Measurements from ENCODE around the gene DISC1.
"Not testable (repeated sequence)": the region's sequence is repeated elsewhere in the genome, so short reads cannot be mapped to it uniquely, and the experiment has no call there.

The DISC1 gene

DNA sequence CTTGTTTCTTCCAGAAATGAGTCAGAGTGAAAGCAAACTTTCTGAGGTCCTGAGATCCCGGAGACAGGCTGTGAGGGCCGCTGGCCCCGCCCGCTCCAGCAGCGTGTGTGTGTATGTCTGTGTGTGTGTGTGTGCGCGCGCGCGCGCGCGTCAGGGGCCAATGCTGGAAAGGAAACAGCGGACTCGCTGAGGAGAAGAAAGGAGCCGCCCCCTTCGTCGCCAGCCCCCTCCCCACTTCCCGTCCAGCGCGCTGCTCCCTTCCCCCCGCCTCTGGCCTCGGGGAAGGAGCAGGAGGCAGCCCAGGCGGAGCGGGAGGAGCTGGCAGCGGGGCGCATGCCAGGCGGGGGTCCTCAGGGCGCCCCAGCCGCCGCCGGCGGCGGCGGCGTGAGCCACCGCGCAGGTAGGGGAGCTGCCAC, at the start of gene DISC1:
Gene DISC1 (plus strand): TSS at position 256 of the 416 bp plus-strand sequence. CDS start 78 bp downstream, at position 334.
- peak; percentile 61 for DNase-seq (ENCODE audit: low read depth)

DNA sequence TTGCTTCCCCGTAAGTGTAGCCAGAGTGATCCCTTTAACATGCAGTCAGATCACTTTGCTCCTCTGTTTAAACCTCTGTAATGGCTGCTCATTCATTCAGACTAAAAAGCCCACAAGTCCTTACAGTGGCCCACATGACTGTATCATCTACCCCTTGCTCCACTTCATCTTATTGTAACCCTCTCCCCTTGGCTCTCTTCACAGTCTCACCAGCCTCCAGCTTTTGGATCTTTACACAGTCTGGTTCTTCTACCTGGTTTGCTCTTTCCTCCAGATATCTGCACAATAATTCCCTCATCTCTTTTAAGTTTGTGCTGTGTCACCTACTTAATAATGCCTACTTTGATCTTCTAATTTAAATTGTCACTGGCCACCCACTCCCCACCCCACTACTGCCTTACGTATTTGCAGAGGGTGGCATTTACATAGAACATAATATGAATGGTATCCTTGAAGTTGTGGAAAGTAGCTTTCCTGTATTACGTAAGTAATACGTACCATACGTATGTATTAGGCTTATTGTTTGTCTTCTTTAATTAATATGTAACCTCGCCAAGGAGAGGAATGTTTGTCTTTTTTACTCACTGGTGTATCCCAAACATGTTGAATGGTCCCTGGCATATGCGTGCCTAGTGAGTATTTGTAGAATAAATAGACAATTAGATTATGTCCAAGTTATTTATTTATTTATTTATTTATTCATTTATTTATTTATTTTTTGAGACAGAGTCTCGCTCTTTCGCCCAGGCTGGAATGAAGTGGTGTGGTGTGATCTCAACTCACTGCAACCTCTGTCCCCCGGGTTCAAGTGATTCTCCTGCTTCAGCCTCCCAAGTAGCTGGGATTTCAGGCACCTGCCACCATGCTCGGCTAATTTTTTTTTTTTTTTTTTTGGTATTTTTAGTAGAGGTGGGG, 49.5 kb upstream of the DISC1 start:
- no peak for DNase-seq (ENCODE audit: low read depth)

DNA sequence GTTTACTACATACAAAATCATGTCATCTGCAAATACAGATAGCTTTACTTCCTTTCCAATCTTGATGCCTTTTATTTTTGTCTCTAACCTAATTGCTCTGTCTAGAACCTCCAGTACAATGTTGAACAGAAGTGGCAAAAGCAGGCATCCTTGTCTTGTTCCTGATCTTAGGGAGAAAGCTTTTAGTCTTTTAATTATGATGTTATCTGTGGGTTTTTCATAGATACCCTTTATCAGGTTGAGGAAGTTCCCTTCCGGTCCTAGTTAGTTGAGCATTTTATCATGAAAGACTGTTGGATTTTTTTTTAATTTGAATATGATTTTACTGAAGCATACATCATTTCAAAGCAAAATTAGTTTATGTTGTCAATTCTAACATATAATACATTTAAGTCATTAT, 45.7 kb upstream of the DISC1 start:
- no peak for DNase-seq (ENCODE audit: low read depth)

DNA sequence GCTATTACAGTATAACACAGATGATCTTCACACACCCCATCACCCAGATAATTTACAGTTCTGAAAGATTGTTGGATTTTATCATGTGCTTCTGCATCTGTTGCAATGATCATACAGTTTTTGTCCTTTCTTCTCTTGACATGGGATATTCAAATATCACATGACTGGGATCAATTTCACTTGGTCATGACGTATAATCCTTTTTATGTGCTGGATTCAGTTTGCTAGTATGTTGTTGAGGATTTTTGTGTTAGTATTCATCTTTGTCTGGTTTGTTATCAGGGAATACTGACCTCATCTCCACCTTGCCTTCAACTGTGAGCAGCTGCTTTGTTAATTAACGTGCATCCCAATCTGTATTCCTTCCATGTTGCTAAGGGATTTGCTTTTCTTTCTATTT, 44.7 kb upstream of the DISC1 start:
- DNase-seq (ENCODE audit: low read depth), result no peak

DNA sequence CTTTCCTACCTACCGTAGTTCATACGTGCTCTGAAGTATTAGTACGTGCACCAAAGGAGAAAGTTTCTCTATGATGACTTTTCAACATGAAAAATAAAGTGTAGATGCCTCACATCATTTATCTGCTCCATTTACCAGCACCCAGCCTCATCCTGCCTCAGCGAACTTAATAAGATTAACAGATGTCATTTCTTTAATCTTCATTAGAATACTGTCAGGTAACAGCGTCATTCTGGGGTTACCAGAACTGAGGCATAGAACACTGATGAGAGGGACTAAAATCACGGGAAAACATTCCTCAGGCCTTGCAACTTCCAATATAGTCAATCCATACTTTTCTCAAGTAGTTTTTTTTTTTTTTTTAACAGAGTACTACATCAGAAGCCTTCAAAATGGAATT, 43.2 kb upstream of the DISC1 start:
- DNase-seq (ENCODE audit: low read depth), result no peak

DNA sequence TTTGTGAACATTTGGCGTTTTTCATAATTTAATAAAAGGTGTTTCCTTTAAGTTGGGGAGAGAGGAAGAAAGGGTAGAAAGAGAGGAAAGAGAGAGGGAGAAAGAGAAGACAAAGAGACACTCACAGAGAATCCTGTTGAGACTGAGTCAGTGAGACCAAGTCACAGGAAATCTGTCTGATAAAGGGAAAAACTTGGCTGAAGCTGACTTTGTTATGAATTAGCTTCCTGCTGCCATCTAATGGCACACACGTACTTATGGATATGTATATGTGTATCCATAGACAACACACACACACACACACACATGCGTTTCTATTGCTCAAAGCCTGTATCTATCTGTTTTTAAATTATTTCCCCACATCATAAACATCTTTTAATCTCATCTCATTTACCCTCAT, 42.5 kb upstream of the DISC1 start:
- no peak for DNase-seq (ENCODE audit: low read depth)

DNA sequence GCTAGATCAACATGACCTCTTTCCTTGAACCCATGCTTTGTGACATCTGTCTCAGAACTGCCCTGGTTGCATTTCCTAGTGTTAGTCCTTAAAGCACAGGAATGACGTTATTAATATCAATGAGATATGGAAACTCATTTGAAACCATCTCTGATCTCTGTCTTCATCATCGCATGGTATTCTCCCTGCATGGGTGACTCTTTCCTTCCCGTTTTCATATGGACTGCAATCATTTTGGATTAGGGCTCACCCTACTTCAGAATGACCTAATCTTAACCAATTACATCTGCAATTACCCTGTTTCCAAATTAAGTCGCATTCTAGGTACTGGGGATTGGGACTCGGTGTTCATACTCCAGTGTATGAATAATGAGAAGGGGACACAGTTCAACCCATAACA, 41.7 kb upstream of the DISC1 start:
- no peak for DNase-seq (ENCODE audit: low read depth)

DNA sequence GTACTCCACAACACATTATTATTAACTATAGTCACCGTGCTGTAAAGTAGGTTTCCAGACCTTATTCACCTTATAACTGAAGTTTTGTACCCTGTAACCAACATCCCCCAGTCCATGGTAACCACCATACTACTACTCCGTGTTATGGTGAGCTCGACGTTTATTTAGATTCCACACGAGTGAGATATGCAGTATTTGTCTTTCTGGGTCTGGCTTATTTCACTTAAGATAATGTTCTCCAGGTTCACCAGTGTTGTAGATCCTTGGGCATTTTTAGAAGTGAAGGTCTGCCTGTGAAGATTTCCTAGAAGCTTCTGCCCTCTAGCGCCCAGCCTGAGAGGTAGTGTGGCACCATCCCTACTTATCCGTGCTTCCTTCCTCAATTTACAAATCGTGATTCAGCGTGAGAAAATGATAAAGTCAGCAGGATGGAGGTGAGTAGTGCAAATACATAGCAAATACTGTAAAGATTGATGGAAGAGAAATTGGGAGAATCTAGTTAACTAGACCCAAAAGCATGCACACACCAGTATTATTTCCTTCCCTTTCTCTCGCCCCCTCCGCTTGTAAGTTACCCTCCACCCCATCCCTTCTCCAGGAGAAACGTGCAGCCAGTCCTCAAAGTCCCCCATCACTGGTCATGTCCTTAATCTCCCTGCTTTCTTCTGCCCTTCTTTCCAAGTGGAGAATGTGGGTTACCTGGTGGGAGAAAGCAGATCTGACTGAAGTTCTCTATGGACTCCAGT, 36.0 kb upstream of the DISC1 start:
- DNase-seq (ENCODE audit: low read depth), result no peak

DNA sequence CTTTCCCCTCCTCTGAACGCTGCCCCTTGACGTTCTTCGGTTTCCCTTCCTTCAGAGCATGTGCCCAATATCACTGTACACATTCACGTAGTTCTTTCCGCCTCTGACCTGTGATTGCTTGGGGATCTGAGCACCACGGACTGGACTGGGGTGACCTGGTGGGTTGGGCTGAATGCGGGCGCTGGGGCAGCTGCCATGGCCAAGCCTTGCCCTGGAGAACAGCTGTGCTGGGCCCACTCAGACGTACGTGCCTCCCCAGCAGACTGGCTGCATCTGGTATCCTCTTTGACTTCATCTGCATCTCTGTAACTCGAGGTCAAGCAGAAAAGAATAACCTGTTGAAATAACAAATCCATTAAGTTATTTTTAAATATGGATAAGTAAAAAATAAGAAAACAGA, 35.1 kb upstream of the DISC1 start:
- DNase-seq (ENCODE audit: low read depth), result no peak

DNA sequence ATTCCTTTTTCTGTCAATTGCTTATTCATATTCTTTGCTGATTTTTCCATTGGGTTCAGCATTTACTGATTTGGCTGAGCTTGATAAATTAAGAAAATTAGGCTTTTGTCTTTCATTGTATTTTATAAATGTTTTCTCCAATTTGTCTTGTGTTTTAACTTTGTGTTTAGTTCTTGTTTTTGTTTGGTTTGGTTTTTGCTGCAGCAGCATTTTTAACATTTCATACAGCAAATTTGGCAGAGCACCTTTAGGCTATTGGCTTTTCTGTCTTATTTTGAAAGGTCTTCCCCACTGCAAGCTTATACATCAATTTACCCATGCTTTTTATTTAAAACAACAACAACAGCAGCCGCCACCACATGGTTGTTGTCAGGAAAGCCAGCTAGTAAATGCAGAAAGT, 33.8 kb upstream of the DISC1 start:
- no peak for DNase-seq (ENCODE audit: low read depth)

DNA sequence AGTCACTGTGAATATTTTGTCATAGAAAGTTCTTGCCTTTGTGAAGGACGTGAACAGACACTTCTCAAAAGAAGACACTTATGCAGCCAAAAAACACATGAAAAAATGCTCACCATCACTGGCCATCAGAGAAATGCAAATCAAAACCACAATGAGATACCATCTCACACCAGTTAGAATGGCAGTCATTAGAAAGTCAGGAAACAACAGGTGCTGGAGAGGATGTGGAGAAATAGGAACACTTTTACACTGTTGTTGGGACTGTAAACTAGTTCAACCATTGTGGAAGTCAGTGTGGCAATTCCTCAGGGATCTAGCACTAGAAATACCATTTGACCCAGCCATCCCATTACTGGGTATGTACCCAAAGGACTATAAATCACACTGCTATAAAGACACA, 33.3 kb upstream of the DISC1 start:
- DNase-seq (ENCODE audit: low read depth), result not testable (repeated sequence)

DNA sequence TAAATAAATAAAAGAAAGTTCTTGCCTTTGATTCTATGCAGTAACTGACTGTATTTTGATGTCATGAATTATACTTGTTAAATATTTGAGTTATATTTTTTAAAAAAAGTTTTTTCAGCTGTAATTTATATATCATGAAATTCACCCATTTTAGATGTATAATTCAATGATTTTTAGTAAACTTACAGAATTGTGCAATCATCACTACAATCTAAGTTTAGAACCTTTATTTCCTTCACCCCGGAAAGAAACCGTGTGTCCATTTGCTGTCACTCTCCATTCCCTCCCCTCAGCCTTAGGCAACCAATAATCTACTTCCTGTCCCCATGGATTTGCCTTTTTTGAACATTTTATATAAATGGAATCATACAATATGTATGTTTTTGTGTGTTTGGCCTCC, 32.5 kb upstream of the DISC1 start:
- no peak for DNase-seq (ENCODE audit: low read depth)

DNA sequence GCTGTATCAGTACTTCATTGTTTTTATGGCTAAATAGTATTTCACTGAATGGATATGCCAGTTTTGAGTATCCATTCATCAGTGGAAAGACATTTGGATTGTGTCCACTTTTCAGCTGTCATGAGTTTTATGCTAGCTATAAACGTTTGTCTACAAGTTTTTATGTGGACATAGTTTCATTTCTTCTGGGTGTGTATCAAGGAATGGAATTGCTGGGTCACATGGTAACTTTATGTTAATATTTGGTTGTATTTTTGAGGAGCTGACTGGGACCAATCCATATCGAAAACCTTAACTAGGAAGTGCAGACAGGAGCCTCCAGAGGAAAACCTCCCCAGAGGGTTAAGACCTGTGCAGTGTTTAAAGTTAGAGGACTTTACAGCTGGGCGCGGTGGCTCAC, 31.8 kb upstream of the DISC1 start:
- no peak for DNase-seq (ENCODE audit: low read depth)

DNA sequence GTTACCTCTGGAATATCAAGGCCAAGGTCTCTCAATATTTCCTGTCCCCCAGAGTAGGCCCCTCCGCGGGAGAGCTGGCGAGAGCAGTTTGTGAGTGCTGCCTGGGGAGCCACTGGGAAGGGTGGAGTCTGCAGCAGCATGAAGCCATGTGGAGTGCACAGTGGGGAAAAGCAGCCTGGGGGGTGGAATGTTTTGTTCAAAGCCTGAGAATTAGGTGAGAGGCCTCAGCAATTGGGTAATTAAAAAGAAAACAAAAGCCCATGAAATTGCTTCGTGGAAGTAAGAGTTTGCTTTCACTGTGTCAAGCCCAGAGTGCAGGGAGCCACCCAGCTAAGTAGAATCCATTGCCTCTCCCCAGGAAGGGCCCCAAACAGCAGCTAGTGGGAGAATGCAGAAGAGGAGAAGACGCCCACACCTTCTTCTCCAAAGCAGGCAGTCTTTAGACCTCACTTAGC, 30.2 kb upstream of the DISC1 start:
- no peak for DNase-seq (ENCODE audit: low read depth)

DNA sequence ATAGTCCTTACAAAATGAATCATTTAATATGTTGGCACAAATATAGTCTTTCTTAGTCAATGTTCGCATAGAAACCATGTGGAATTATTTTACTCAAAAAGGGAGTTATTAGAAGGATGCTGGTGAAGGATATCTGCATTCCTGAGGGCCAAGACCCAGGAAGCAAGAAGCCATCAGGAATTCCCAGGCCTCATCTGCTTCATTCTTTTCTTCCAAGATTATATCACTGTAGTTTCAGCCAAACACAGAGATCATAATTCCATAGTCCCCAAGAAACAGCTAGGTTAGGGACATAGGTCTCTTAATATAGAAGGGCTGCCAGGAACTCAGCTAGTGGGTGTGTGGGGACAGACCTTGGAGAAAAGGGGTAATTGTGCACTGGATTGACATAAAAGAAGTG, 28.6 kb upstream of the DISC1 start:
- no peak for DNase-seq (ENCODE audit: low read depth)

DNA sequence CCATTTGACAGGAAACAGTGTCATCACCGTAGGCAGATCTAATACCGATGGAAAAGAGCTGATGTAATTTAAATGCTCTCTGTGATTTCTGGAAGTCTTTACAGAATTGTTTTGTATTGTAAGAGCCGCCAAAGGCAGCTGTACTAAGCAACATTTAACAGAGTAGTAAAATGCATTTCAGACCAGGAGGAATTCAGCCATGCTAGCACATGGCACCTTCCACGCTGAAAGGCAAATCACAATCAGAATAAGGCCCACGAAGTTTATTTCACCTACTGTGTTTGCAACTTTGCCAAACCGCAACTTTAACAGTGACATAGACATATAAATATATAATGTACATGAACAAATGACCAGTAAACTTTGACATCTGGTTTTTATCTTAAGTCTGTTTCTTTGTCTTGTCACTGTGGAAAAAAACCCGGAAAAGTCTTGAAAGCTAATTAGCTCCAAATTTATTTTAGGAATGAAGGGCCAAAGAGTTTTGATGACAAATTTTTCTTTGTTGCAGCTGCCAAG, 26.1 kb upstream of the DISC1 start:
- no peak for DNase-seq (ENCODE audit: low read depth)

DNA sequence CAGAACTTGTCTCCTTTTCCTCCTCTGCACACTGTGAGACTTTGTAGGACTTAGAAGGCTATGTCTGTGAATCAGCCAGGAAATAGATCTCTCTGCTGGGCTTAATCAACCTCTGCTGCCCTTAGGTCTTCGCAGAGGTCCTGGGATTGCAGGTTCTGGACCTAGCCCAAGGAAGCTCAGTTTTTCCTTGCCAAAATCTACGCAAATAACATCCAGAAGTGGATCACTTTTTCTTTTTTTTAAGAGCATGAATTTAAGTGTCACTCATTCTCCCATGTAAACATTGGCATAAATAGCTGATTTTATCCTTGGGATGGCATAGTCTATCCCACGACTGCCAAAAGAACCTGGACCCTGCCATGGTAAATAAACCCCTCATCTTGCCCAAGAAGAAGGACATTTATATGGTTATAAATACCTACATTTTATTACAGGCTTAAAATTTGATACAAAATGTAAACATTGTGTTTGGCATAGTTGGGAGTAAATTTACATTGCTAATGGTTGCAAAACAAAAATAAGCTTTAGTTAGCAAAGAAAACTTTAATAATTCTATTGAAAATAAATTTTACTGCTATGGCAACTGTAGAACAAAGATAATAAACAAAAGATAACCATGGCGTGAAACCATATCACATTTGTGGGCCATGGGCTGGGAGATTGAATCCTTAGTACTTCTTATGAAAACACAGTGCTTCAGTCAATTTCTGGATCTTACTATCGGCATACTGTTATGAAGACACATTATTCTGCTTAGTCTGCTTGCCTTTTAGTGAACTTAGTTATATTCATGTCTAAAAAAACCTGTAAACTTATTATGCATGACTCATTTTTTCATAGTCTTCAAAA, 24.5 kb upstream of the DISC1 start:
- DNase-seq (ENCODE audit: low read depth), result no peak

DNA sequence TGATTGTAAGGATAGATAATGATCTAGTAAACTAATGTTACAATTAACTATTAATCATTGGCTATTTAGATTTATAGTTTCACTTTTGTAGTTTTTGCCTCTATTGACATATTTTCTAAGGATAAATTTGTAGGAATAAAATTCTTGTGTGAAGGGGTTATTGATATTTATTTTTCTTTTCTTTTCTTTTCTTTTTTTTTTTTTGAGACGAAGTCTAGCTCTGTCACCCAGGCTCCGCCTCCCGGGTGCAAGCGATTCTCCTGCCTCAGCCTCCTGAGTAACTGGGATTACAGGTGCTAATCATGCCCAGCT, 24.0 kb upstream of the DISC1 start:
- no peak for DNase-seq (ENCODE audit: low read depth)

DNA sequence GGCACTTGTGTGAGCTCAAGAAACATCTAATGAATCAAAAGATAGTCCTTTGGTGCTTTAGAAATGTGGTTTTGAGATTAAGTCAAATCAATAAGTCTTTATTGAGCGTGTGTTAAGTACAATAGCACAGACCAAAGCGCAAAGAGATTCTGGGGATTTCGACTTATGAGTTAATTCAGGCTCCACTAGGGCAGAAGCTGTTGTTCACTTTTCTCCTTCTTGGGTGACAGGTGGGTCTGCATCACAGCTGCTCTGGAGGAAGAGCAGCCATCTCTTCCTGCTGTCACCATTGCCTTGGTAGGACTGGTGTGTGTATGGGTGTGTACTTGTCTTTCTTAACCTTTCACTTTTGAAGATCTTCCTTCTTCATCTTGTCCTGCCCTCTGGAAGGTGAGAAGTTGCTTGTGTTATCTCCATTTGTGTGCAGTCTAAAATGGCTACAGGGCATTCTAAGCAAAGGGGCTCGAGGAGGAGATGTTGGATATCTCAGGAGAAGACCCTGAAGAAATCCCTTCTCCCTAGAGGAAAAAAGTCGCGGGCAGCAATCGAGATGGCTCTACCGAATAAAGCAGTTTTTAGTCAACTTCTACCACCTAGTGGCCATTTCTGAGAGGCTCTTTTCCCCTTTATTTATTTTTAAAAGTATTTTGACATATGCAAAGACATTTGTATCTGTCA, 22.9 kb upstream of the DISC1 start:
- no peak for DNase-seq (ENCODE audit: low read depth)

DNA sequence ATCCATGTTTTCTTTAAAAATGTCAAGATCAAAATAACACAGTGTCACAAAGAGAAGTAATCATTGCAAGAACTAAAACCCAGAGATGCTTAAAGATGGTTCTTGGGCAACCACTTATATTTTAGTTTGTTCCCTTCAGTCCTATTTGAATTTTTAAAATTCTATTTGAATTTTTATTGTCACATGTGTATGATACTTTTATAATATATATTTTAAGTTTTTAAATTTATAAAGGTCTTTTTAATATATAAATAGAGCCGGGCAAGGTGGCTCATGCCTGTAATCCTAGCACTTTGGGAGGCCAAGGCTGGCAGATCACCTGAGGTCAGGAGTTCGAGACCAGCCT, 22.3 kb upstream of the DISC1 start:
- no peak for DNase-seq (ENCODE audit: low read depth)

DNA sequence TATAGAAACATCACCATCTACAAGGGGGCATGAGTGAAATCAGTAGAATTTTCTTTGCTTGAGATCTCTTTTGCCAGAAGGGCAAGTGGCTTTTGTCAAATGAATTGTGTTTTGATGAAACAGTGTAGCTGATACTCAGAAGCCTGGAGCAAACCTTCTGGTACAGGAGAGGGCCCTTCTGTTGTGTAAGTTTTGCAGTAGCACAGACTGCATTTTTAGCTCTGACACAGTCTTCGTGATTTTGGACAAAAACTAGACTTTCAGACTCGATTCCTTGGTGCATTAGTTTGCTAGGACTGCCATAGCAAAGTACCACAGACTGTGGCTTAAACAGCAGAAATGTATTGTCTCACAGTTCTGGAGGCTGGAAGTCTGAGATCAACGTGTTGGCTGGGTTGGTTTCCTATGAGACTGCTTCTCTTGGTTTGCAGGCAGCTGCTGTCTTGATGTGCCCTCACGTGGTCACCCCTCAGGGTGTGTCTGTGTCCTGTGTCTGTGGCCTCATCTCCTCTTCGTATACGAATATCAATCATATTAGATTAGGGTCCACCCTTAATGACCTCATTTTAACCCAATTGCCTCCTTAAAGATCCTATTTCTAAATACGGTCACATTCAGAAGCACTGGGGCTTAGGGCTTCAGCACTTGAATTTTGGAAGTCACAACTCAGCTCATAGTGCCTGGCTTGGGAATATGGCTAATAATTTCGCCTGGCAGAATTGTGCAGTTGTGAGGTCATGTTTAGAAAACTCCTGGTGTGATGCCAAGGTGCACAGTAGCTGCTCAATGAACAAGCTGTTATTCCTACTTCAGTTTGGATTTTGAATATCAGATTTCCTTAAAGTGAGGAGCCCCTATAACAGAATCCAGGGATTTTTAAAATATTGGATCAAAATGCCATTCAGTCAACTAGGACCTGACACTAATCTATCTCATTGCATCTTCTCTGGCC, 21.2 kb upstream of the DISC1 start:
- no peak for DNase-seq (ENCODE audit: low read depth)
